Endothelial cell (in vitro differentiated cells): ENCODE results near the gene SLC25A46. TPM values are rescaled to one million over a fixed set of nuclear protein-coding genes. Genes with fewer than 3 reads are reported as not detected.

ENCODE experiments used
- DNase-seq: peaks from one replicate; pipeline ENCODE4 v3.0.0; 2021; ENCODE audit warnings: low spot score
- H3K27ac Mint-ChIP-seq: one replicate; pipeline ENCODE4 v1.8.0; 2021; ENCODE audit warnings: mixed read lengths, inconsistent platforms; ENCODE audit not compliant: unreplicated experiment
- H3K27me3 Mint-ChIP-seq: one replicate; pipeline ENCODE4 v1.8.0; 2021; ENCODE audit warnings: mild to moderate bottlenecking, moderate library complexity, mixed read lengths, inconsistent platforms; ENCODE audit not compliant: unreplicated experiment
- H3K36me3 Mint-ChIP-seq: one replicate; pipeline ENCODE4 v1.8.0; 2021; ENCODE audit warnings: mild to moderate bottlenecking, low read depth, mixed read lengths, inconsistent platforms; ENCODE audit not compliant: unreplicated experiment
- H3K4me1 Mint-ChIP-seq: one replicate; pipeline ENCODE4 v1.8.0; 2021; ENCODE audit warnings: mild to moderate bottlenecking, mixed read lengths, inconsistent platforms; ENCODE audit not compliant: unreplicated experiment
- H3K4me3 Mint-ChIP-seq: one replicate; pipeline ENCODE4 v1.8.0; 2021; ENCODE audit warnings: mild to moderate bottlenecking, mixed read lengths, inconsistent platforms; ENCODE audit not compliant: unreplicated experiment
- H3K9me3 Mint-ChIP-seq: one replicate; pipeline ENCODE4 v1.8.0; 2021; ENCODE audit warnings: mixed read lengths, inconsistent platforms; ENCODE audit not compliant: unreplicated experiment
- total RNA-seq: library from RNA; stranded (reverse); fragmentation: NEBNext Ultra II Directional; extraction: Animal tissue kit (Norgen Biotek cat#: 25700); gene quantifications from one replicate; pipeline ENCODE4 v1.2.1, GENCODE V29; 2021; ENCODE audit not compliant: unreplicated experiment
- TF ChIP-seq, protein P1 (sequence below): fragments of 200-600 bp; sonication (generic); IDR thresholded peaks from one replicate; pipeline ENCODE4 v1.5.0; 2021; ENCODE audit warnings: antibody characterized with exemption; ENCODE audit not compliant: unreplicated experiment

The SLC25A46 gene
- total RNA-seq, 1 donor from 2014 or later = 31.6 TPM

DNA sequence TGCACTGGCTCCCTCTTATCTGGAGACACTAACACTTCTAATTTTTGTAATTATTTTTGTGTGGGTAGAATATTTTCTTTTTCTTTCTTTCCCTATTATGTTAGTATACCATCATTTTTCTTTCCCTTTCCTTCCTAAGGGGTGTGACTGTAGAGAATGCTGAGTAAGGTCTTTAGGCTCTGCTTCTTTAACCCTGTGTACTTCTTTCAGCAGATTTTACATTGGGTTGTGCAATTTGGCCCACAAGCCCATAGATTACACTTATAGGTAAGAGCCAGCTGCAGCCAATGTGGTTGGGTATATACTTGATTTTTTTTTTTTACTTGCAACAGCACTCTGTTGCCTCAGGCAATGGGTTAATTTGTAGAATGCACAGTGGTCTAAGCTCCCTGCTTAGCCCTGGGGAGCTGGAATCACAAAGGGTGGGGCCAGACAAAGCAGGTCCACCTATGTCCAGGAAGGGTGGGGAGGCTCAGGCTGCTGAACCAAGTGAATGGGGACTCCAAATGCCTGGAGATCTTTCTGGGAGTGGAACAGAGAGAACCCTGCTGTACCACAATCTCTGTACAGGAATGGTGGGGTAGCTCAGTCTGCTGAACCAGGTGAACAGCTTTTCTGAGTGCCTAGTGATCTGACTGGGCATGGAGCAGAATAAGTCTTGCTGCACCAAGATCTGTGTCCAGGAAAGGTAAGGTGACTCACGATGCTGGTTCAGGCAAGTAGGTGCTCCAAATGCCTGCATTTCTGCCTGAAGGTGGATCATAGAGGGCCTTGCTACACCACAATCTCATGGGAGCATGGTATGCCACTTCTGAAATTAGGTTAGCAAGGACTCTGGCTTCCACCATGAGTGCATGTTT, 64.9 kb downstream of the SLC25A46 start:
- Mint-ChIP-seq H3K27ac (no peak overlapping the region), H3K4me3 (no peak overlapping the region), H3K4me1 (no peaks in the 10 kb centered on the region), H3K27me3 (no peaks in the 10 kb centered on the region), H3K36me3 (peaks cover 5% of the 10 kb centered on the region), H3K9me3 (peaks cover 15% of the 10 kb centered on the region)
- TF ChIP-seq, protein P1, sequence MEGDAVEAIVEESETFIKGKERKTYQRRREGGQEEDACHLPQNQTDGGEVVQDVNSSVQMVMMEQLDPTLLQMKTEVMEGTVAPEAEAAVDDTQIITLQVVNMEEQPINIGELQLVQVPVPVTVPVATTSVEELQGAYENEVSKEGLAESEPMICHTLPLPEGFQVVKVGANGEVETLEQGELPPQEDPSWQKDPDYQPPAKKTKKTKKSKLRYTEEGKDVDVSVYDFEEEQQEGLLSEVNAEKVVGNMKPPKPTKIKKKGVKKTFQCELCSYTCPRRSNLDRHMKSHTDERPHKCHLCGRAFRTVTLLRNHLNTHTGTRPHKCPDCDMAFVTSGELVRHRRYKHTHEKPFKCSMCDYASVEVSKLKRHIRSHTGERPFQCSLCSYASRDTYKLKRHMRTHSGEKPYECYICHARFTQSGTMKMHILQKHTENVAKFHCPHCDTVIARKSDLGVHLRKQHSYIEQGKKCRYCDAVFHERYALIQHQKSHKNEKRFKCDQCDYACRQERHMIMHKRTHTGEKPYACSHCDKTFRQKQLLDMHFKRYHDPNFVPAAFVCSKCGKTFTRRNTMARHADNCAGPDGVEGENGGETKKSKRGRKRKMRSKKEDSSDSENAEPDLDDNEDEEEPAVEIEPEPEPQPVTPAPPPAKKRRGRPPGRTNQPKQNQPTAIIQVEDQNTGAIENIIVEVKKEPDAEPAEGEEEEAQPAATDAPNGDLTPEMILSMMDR = no peak
- no peak for DNase-seq

DNA sequence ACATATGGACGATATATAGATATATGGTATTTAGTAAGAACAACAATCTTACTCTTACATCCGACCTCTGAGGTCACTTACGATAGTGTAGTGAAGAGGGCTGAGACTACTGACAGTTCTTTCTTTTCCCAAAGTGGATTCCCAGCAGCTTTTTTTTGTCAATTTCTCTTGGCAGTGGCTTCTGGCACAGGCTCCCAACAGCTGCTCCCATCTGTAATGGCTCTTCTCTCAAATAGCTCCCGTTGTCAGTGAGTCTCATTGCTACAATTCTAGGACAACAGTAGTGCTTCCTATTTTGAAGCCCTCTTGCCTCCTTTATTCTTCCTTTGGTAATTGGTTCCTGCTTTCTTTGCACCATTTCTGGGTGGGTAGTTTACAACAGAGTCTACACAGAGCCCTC, 68.4 kb downstream of the SLC25A46 start:
- TF ChIP-seq, protein P1 = no peak
- Mint-ChIP-seq H3K27me3 (no peaks in the 10 kb centered on the region), H3K27ac (no peak overlapping the region), H3K9me3 (peaks cover 8% of the 10 kb centered on the region), H3K36me3 (peaks cover 5% of the 10 kb centered on the region), H3K4me1 (no peaks in the 10 kb centered on the region), H3K4me3 (no peak overlapping the region)
- no peak for DNase-seq

DNA sequence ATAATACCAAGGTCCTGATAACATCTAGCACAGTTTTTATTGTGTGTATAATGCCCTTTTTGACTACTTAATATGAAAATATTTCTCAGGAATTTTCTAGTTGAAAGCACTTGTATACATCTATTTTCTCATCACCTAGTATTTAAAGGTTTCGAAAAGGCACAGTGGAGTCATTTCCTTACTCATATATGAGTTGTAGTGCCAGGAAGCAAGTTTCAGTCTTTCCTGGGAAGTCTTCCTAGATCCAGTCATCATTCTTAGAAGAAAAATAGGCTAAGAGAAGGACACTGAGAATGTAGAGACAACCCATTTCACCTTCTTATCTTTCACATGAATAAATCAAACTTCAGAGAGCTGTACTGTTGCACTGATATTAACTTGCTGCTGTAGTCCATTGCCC, 70.2 kb downstream of the SLC25A46 start:
- Mint-ChIP-seq H3K36me3 (peaks cover 4% of the 10 kb centered on the region), H3K27me3 (no peaks in the 10 kb centered on the region), H3K4me3 (no peak overlapping the region), H3K27ac (no peak overlapping the region), H3K4me1 (no peaks in the 10 kb centered on the region), H3K9me3 (peaks cover 3% of the 10 kb centered on the region)
- DNase-seq = no peak
- TF ChIP-seq, protein P1 = no peak

Other genes with a start within 250 kb of the SLC25A46 start
- 3.1 TPM for gene TMEM232, start 12.3 kb upstream of the SLC25A46 start, total RNA-seq